KMS-11 (cell line): ENCODE measurements around the gene THRB.

ENCODE experiments used
- H2AFZ ChIP-seq: fragments of 200-600 bp; sonication (generic); 2 replicates; pipeline ENCODE4 v1.6.1; 2016; ENCODE audit warnings: antibody characterized with exemption, mixed run types, low read depth
- H3K27ac ChIP-seq: fragments of 200-600 bp; sonication (generic); 2 replicates; pipeline ENCODE4 v1.6.1; 2016; ENCODE audit warnings: mild to moderate bottlenecking, mixed run types
- H3K27me3 ChIP-seq: fragments of 200-600 bp; sonication (generic); 2 replicates; pipeline ENCODE4 v1.6.1; 2017; ENCODE audit warnings: mild to moderate bottlenecking, low read depth, mixed run types, moderate library complexity; ENCODE audit not compliant: insufficient read depth
- H3K36me3 ChIP-seq: fragments of 200-600 bp; sonication (generic); 2 replicates; pipeline ENCODE4 v1.6.1; 2017; ENCODE audit warnings: mild to moderate bottlenecking, mixed run types; ENCODE audit not compliant: insufficient read depth
- H3K4me1 ChIP-seq: fragments of 200-600 bp; sonication (generic); 2 replicates; pipeline ENCODE4 v1.6.1; 2016; ENCODE audit warnings: mild to moderate bottlenecking, low read depth, mixed run types; ENCODE audit not compliant: poor library complexity, severe bottlenecking
- H3K4me2 ChIP-seq: fragments of 200-600 bp; sonication (generic); 2 replicates; pipeline ENCODE4 v1.7.0; 2016; ENCODE audit warnings: mild to moderate bottlenecking, mixed run types
- H3K4me3 ChIP-seq: fragments of 200-600 bp; sonication (generic); IDR thresholded peaks from 2 replicates; pipeline ENCODE4 v1.6.1; 2017; ENCODE audit warnings: low read depth, low read length, mixed read lengths; ENCODE audit not compliant: insufficient read depth
- H3K79me2 ChIP-seq: fragments of 200-600 bp; sonication (generic); 2 replicates; pipeline ENCODE4 v1.6.1; 2016; ENCODE audit warnings: low read depth, mixed run types; ENCODE audit not compliant: insufficient read depth
- H3K9ac ChIP-seq: fragments of 200-600 bp; sonication (generic); 2 replicates; pipeline ENCODE4 v1.6.1; 2016; ENCODE audit warnings: mild to moderate bottlenecking, mixed run types
- H4K20me1 ChIP-seq: fragments of 200-600 bp; sonication (generic); 2 replicates; pipeline ENCODE4 v1.6.1; 2016; ENCODE audit warnings: mild to moderate bottlenecking, mixed run types; ENCODE audit not compliant: insufficient read depth
- TF ChIP-seq, protein P1 (sequence below): fragments of 200-600 bp; sonication (generic); conservative IDR thresholded peaks from 2 replicates; pipeline ENCODE4 v1.6.1; 2017; ENCODE audit warnings: low read depth, mild to moderate bottlenecking, antibody characterized with exemption, low read length, moderate library complexity, mixed read lengths

Gene THRB

DNA sequence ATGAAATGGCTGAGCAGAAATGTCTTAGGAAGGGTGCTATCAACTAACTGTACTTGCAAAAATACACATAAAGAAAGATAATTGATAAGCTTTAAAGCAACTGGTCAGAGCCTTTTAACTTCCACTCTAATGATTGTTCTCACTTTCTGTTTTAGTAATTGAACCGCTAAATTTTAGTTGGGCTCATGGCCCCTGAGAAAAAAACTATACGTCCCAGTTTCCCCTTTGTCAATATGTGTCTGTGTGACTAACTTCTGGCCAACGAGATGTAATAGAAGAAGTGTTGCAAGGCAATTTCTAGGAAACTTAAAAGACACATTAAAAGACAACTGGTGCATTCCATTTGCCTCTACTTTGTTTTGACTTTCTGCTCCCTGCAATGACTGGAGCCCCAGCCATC lies 325.7 kb downstream of the THRB start:
- Histone ChIP-seq H3K9ac (no peak overlapping the region), H3K27me3 (no peaks in the 10 kb centered on the region), H3K27ac (no peak overlapping the region), H3K36me3 (no peaks in the 10 kb centered on the region), H3K79me2 (no peaks in the 10 kb centered on the region), H3K4me3 (no peak overlapping the region), H2AFZ (no peak overlapping the region), H4K20me1 (no peaks in the 10 kb centered on the region), H3K4me2 (no peak overlapping the region), H3K4me1 (no peaks in the 10 kb centered on the region)
- TF ChIP-seq, protein P1, sequence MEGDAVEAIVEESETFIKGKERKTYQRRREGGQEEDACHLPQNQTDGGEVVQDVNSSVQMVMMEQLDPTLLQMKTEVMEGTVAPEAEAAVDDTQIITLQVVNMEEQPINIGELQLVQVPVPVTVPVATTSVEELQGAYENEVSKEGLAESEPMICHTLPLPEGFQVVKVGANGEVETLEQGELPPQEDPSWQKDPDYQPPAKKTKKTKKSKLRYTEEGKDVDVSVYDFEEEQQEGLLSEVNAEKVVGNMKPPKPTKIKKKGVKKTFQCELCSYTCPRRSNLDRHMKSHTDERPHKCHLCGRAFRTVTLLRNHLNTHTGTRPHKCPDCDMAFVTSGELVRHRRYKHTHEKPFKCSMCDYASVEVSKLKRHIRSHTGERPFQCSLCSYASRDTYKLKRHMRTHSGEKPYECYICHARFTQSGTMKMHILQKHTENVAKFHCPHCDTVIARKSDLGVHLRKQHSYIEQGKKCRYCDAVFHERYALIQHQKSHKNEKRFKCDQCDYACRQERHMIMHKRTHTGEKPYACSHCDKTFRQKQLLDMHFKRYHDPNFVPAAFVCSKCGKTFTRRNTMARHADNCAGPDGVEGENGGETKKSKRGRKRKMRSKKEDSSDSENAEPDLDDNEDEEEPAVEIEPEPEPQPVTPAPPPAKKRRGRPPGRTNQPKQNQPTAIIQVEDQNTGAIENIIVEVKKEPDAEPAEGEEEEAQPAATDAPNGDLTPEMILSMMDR: no peak

GRCh38 chr3:24167429-24167828 lies 327.2 kb downstream of the THRB start:
- H4K20me1 ChIP-seq: no peaks in the 10 kb centered on the region
- H3K9ac ChIP-seq: no peak overlapping the region
- H3K79me2 ChIP-seq: no peaks in the 10 kb centered on the region
- no peak overlapping the region for H3K27ac ChIP-seq
- no peaks in the 10 kb centered on the region for H3K36me3 ChIP-seq
- no peaks in the 10 kb centered on the region for H3K27me3 ChIP-seq
- no peak overlapping the region for H3K4me3 ChIP-seq
- no peak overlapping the region for H2AFZ ChIP-seq
- TF ChIP-seq, protein P1: no peak
- no peak overlapping the region for H3K4me2 ChIP-seq
- H3K4me1 ChIP-seq: no peaks in the 10 kb centered on the region

GRCh38 chr3:24166515-24166914 lies 328.1 kb downstream of the THRB start:
- Histone ChIP-seq H3K36me3 (no peaks in the 10 kb centered on the region), H3K4me3 (no peak overlapping the region), H3K27ac (no peak overlapping the region), H3K4me1 (no peaks in the 10 kb centered on the region), H3K4me2 (no peak overlapping the region), H3K27me3 (no peaks in the 10 kb centered on the region), H4K20me1 (no peaks in the 10 kb centered on the region), H2AFZ (no peak overlapping the region), H3K9ac (no peak overlapping the region), H3K79me2 (no peaks in the 10 kb centered on the region)
- TF ChIP-seq, protein P1: no peak

DNA sequence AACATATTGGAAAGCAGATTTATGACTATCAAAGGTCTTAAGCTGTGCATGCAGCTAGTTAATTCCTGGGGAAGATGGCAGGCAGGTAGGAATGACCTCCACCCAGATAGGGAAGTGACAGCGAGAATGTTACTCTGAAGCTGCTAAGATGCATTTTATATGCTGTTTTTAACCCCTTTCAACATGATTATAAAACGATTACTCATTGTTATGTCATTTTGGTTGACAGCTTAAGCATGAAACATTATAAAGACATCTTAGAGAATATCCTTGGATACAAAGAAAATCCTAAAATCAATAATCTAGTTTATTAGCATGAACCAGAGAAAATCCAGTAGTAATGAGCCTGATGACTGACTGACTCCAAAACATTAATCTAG lies 329.1 kb downstream of the THRB start:
- no peaks in the 10 kb centered on the region for H3K27me3 ChIP-seq
- H3K4me2 ChIP-seq: no peak overlapping the region
- no peak overlapping the region for H3K27ac ChIP-seq
- H3K79me2 ChIP-seq: no peaks in the 10 kb centered on the region
- H3K4me3 ChIP-seq: no peak overlapping the region
- H3K9ac ChIP-seq: no peak overlapping the region
- H4K20me1 ChIP-seq: no peaks in the 10 kb centered on the region
- no peaks in the 10 kb centered on the region for H3K36me3 ChIP-seq
- no peak overlapping the region for H2AFZ ChIP-seq
- TF ChIP-seq, protein P1: no peak
- H3K4me1 ChIP-seq: no peaks in the 10 kb centered on the region
